Activated T-helper 1 cell treated with anti-CD3 and anti-CD28 coated beads, Interleukin-12 subunit alpha, Interleukin-12 subunit beta, Interleukin-2, Interleukin-4 antibody, amounts not matched to agents 30 ng/mL and 10 ng/mL and 1 ng/mL, durations not matched to agents 14 hours and 24 hours and 36 hours (primary cell): ENCODE measurements around the gene NPR1. TPM values are rescaled to one million over a fixed set of nuclear protein-coding genes. Genes with fewer than 3 reads are reported as not detected.
"Not testable (repeated sequence)": the region's sequence is repeated elsewhere in the genome, so short reads cannot be mapped to it uniquely, and the experiment has no call there.

Source experiments
- DNase-seq: peaks from one replicate; pipeline ENCODE4 v3.0.0; 2021; ENCODE audit warnings: low spot score
- H3K27ac Mint-ChIP-seq: one replicate; pipeline ENCODE4 v1.8.0; 2021; ENCODE audit warnings: mild to moderate bottlenecking, mixed read lengths
- H3K27me3 Mint-ChIP-seq: one replicate; pipeline ENCODE4 v1.8.0; 2022; ENCODE audit warnings: mild to moderate bottlenecking, moderate library complexity, mixed read lengths; ENCODE audit not compliant: insufficient read depth
- H3K36me3 Mint-ChIP-seq: one replicate; pipeline ENCODE4 v1.8.0; 2021; ENCODE audit warnings: low read depth, mixed read lengths
- H3K4me1 Mint-ChIP-seq: one replicate; pipeline ENCODE4 v1.8.0; 2021; ENCODE audit warnings: low read depth, mixed read lengths
- H3K4me3 Mint-ChIP-seq: one replicate; pipeline ENCODE4 v1.8.0; 2021; ENCODE audit warnings: mild to moderate bottlenecking, moderate library complexity, mixed read lengths
- H3K9me3 Mint-ChIP-seq: one replicate; pipeline ENCODE4 v1.8.0; 2021; ENCODE audit warnings: mixed read lengths
- intact Hi-C: fragments of 100-400 bp; cut with micrococcal nuclease; formaldehyde crosslinking; loops from one replicate; pipeline ENCODE4 v1.15.1; 2024
- total RNA-seq: library from RNA; stranded (reverse); gene quantifications from 2 replicates; pipeline ENCODE4 v1.2.3, GENCODE V29; 2022

Gene NPR1
- total RNA-seq, 1 donor from 2014 or later = 0.05 TPM

GRCh38 chr1:153724634-153725033, 46.1 kb downstream of the NPR1 start:
- peaks cover 12% of the 10 kb centered on the region for H3K4me1 Mint-ChIP-seq
- H3K36me3 Mint-ChIP-seq, H3K27ac Mint-ChIP-seq, H3K9me3 Mint-ChIP-seq, H3K4me3 Mint-ChIP-seq, DNase-seq, H3K27me3 Mint-ChIP-seq: not testable (repeated sequence)
- intact Hi-C loops = loop anchor here (5.0 to 10.0 kb wide), 3 partner anchors 233 to 500 kb away; partner anchors contain the start of genes CRTC2, JTB and UBAP2L

- H3K4me3 Mint-ChIP-seq = peak within 1 kb of the TSS; percentile 90
- DNase-seq = peak; percentile 99
- no peaks in the 10 kb centered on the region for H3K9me3 Mint-ChIP-seq
- peaks cover 35% of the 10 kb centered on the region for H3K4me1 Mint-ChIP-seq
- intact Hi-C loops = loop anchor here (1.0 to 10.0 kb wide), 9 partner anchors 21 to 497 kb away; partner anchors contain the start of genes CHTOP, CRTC2, JTB and SNAPIN
- peak within 1 kb of the TSS; percentile 91 for H3K27ac Mint-ChIP-seq
- H3K27me3 Mint-ChIP-seq = no peaks in the 10 kb centered on the region
- H3K36me3 Mint-ChIP-seq = peaks cover 8% of the 10 kb centered on the region
Observed at GRCh38 chr1:153727463-153728304, 49.2 kb downstream of the NPR1 start, which contains the start of gene INTS3. Gene INTS3, plus strand, starts transcription at chr1:153728050. Its CDS starts 585 bp downstream, at chr1:153728635.

GRCh38 chr1:153728305-153729066, 50.0 kb downstream of the NPR1 start:
- intact Hi-C loops = loop anchor here (2.0 to 10.0 kb wide), 4 partner anchors 20 to 496 kb away; partner anchors contain the start of genes CRTC2, JTB and UBAP2L

GRCh38 chr1:153730468-153730988, 52.0 kb downstream of the NPR1 start:
- intact Hi-C loops = no loop called here
- peak overlapping the region; percentile 26 for H3K4me3 Mint-ChIP-seq
- H3K4me1 Mint-ChIP-seq = peaks cover 35% of the 10 kb centered on the region
- H3K27ac Mint-ChIP-seq = no peak overlapping the region
- H3K9me3 Mint-ChIP-seq = no peaks in the 10 kb centered on the region
- DNase-seq = no peak
- peaks cover 10% of the 10 kb centered on the region for H3K36me3 Mint-ChIP-seq
- H3K27me3 Mint-ChIP-seq = no peaks in the 10 kb centered on the region

More at GRCh38 chr1:153728305-153729066, 50.0 kb downstream of the NPR1 start:
- no peaks in the 10 kb centered on the region for H3K9me3 Mint-ChIP-seq
- H3K27me3 Mint-ChIP-seq = no peaks in the 10 kb centered on the region
- peak overlapping the region; percentile 91 for H3K27ac Mint-ChIP-seq
- peaks cover 35% of the 10 kb centered on the region for H3K4me1 Mint-ChIP-seq
- peak overlapping the region; percentile 90 for H3K4me3 Mint-ChIP-seq
- DNase-seq = no peak
- peaks cover 10% of the 10 kb centered on the region for H3K36me3 Mint-ChIP-seq

GRCh38 chr1:153733970-153734369, 55.5 kb downstream of the NPR1 start:
- intact Hi-C loops = no loop called here
- no peak overlapping the region for H3K4me3 Mint-ChIP-seq
- no peaks in the 10 kb centered on the region for H3K27me3 Mint-ChIP-seq
- H3K36me3 Mint-ChIP-seq = peaks cover 12% of the 10 kb centered on the region
- H3K9me3 Mint-ChIP-seq = no peaks in the 10 kb centered on the region
- H3K27ac Mint-ChIP-seq = no peak overlapping the region
- peaks cover 28% of the 10 kb centered on the region for H3K4me1 Mint-ChIP-seq
- no peak for DNase-seq

GRCh38 chr1:153734396-153735089, 56.1 kb downstream of the NPR1 start:
- Mint-ChIP-seq H3K4me1 (peaks cover 23% of the 10 kb centered on the region), H3K9me3 (no peaks in the 10 kb centered on the region), H3K4me3 (no peak overlapping the region), H3K27me3 (no peaks in the 10 kb centered on the region), H3K27ac (no peak overlapping the region), H3K36me3 (peaks cover 12% of the 10 kb centered on the region)
- DNase-seq = no peak
- intact Hi-C loops = no loop called here

GRCh38 chr1:153735090-153735420, 56.6 kb downstream of the NPR1 start:
- H3K4me3 Mint-ChIP-seq = no peak overlapping the region
- no peaks in the 10 kb centered on the region for H3K27me3 Mint-ChIP-seq
- H3K27ac Mint-ChIP-seq = no peak overlapping the region
- DNase-seq = no peak
- H3K36me3 Mint-ChIP-seq = peaks cover 12% of the 10 kb centered on the region
- no peaks in the 10 kb centered on the region for H3K9me3 Mint-ChIP-seq
- intact Hi-C loops = no loop called here
- peaks cover 18% of the 10 kb centered on the region for H3K4me1 Mint-ChIP-seq

GRCh38 chr1:153741986-153742385, 63.5 kb downstream of the NPR1 start:
- H3K27me3 Mint-ChIP-seq = no peaks in the 10 kb centered on the region

GRCh38 chr1:153742411-153743142, 64.1 kb downstream of the NPR1 start:
- Mint-ChIP-seq H3K27ac (peak overlapping the region; percentile 76), H3K36me3 (peaks cover 43% of the 10 kb centered on the region), H3K9me3 (no peaks in the 10 kb centered on the region), H3K27me3 (no peaks in the 10 kb centered on the region), H3K4me1 (peaks cover 25% of the 10 kb centered on the region), H3K4me3 (no peak overlapping the region)
- no peak for DNase-seq
- intact Hi-C loops = loop anchor here (10.0 kb wide), 1 partner anchor 388 kb away; the partner anchor contains the start of gene S100A9

More at GRCh38 chr1:153741986-153742385, 63.5 kb downstream of the NPR1 start:
- Mint-ChIP-seq H3K9me3 (no peaks in the 10 kb centered on the region), H3K4me1 (peaks cover 25% of the 10 kb centered on the region), H3K4me3 (no peak overlapping the region), H3K36me3 (peaks cover 39% of the 10 kb centered on the region), H3K27ac (peak overlapping the region; percentile 76)
- intact Hi-C loops = loop anchor here (10.0 kb wide), 1 partner anchor 387 kb away; the partner anchor contains the start of gene S100A9
- no peak for DNase-seq
